HK-2 (cell line): ENCODE data around the gene PLEKHF1.
"Not testable (repeated sequence)": the region's sequence is repeated elsewhere in the genome, so short reads cannot be mapped to it uniquely, and the experiment has no call there.

Experiments
- DNase-seq: peaks from one replicate; pipeline ENCODE4 v3.0.0-alpha.2; 2018; ENCODE audit not compliant: unreplicated experiment

PLEKHF1 gene

GRCh38 chr19:29664753-29665214 lies 477 bp upstream of the PLEKHF1 start:
- no peak for DNase-seq

GRCh38 chr19:29665826-29666577 lies 741 bp downstream of the PLEKHF1 start:
- DNase-seq, result no peak

GRCh38 chr19:29666578-29667386 lies 1.5 kb downstream of the PLEKHF1 start:
- no peak for DNase-seq

- no peak for DNase-seq
Observed at GRCh38 chr19:29667387-29667783, 2.1 kb downstream of the PLEKHF1 start.

- DNase-seq, result no peak
Observed at GRCh38 chr19:29667901-29668341, 2.7 kb downstream of the PLEKHF1 start.

- DNase-seq, result no peak
Observed at GRCh38 chr19:29668746-29669609, 3.7 kb downstream of the PLEKHF1 start.

- DNase-seq, result no peak
Observed at GRCh38 chr19:29670255-29670654, 5.0 kb downstream of the PLEKHF1 start.

- not testable (repeated sequence) for DNase-seq
Observed at GRCh38 chr19:29671026-29671392, 5.7 kb downstream of the PLEKHF1 start.

GRCh38 chr19:29671393-29672160 lies 6.3 kb downstream of the PLEKHF1 start:
- no peak for DNase-seq

GRCh38 chr19:29672319-29672932 lies 7.2 kb downstream of the PLEKHF1 start:
- DNase-seq, result no peak

- no peak for DNase-seq
Observed at GRCh38 chr19:29672933-29673336, 7.7 kb downstream of the PLEKHF1 start.

- no peak for DNase-seq
Observed at GRCh38 chr19:29673451-29674371, 8.4 kb downstream of the PLEKHF1 start.

GRCh38 chr19:29674374-29675119 lies 9.3 kb downstream of the PLEKHF1 start:
- DNase-seq, result no peak

GRCh38 chr19:29675120-29675649 lies 9.9 kb downstream of the PLEKHF1 start:
- no peak for DNase-seq

- DNase-seq, result no peak
Observed at GRCh38 chr19:29675650-29676186, 10.5 kb downstream of the PLEKHF1 start.

- no peak for DNase-seq
Observed at GRCh38 chr19:29676586-29676985, 11.3 kb downstream of the PLEKHF1 start.

GRCh38 chr19:29677001-29677817 lies 11.9 kb downstream of the PLEKHF1 start:
- DNase-seq, result no peak
